ENCODE data around the gene SLC6A12.

DNA sequence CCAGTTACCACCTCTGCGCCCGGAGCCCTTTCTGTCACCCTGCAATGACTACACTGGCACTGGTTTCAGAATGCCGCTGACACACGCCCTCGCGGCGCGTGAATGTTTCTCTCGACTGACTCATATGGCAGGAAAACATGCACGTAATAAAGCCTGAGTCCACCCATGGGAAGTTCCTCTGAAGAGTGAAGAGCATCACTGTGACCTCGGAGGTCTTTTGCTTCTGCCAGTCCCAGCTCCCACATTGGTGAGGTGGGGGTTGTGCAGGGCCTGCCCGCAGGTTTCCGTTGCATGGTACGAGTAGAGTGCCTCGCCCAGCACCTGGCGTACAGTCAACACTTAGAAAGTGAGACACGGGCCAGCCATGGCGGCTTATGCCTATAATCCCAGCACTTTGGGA, 11.1 kb upstream of the SLC6A12 start:
- TF ChIP-seq, protein P1, sequence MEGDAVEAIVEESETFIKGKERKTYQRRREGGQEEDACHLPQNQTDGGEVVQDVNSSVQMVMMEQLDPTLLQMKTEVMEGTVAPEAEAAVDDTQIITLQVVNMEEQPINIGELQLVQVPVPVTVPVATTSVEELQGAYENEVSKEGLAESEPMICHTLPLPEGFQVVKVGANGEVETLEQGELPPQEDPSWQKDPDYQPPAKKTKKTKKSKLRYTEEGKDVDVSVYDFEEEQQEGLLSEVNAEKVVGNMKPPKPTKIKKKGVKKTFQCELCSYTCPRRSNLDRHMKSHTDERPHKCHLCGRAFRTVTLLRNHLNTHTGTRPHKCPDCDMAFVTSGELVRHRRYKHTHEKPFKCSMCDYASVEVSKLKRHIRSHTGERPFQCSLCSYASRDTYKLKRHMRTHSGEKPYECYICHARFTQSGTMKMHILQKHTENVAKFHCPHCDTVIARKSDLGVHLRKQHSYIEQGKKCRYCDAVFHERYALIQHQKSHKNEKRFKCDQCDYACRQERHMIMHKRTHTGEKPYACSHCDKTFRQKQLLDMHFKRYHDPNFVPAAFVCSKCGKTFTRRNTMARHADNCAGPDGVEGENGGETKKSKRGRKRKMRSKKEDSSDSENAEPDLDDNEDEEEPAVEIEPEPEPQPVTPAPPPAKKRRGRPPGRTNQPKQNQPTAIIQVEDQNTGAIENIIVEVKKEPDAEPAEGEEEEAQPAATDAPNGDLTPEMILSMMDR (IDR thresholded peaks at IDR 0.05) = no peak
- TF ChIP-seq POLR2A (IDR thresholded peaks at IDR 0.05) = no peak
